Colonic mucosa (tissue), 4 donors: ENCODE measurements around the gene PARD6G. TPM values are rescaled to one million over a fixed set of nuclear protein-coding genes. Genes with fewer than 3 reads are reported as not detected.

Source experiments
- DNase-seq: peaks from one replicate; pipeline ENCODE4 v3.0.0-alpha.2; 2020
- H3K27ac ChIP-seq: fragments of 200-600 bp; one replicate; pipeline ENCODE4 v1.8.0; 2021
- H3K27me3 ChIP-seq: fragments of 200-600 bp; one replicate; pipeline ENCODE4 v1.8.0; 2021
- H3K36me3 ChIP-seq: fragments of 200-600 bp; one replicate; pipeline ENCODE4 v1.8.0; 2021
- H3K4me1 ChIP-seq: fragments of 200-600 bp; one replicate; pipeline ENCODE4 v1.8.0; 2021; ENCODE audit warnings: mild to moderate bottlenecking
- H3K4me3 ChIP-seq: fragments of 200-600 bp; one replicate; pipeline ENCODE4 v1.8.0; 2021
- H3K9ac ChIP-seq, 2 donors: one replicate each; pipeline ENCODE4 v1.7.0; 2013; ENCODE audit warnings: control low read depth in 2 of 2, low read depth in 2 of 2, low read length in 2 of 2
- H3K9me3 ChIP-seq: fragments of 200-600 bp; one replicate; pipeline ENCODE4 v1.8.0; 2021
- intact Hi-C: fragments of 100-400 bp; cut with DNase I; formaldehyde crosslinking; loops from one replicate; pipeline ENCODE4 v1.14.1; 2022
- total RNA-seq, 2 donors: library from RNA; stranded (reverse); fragmentation: NEBNext Ultra II Directional in 1 of 2; extraction: Animal tissue kit (Norgen Biotek cat#: 25700) in 1 of 2; gene quantifications; one replicate each; pipeline ENCODE4 v1.2.1, GENCODE V29; 2021
- TF ChIP-seq, protein P1 (sequence below): fragments of 200-600 bp; IDR thresholded peaks from one replicate; pipeline ENCODE4 v1.8.0; 2022; ENCODE audit warnings: antibody characterized with exemption, mild to moderate bottlenecking
- donor health status: healthy.
- donor health status: DM: no; HTN: no; CAD: no.
- donor health status: DM: no; HTN: no; CAD: no.

The PARD6G gene
- total RNA-seq, 2 donors from 2014 or later = 1.0 to 1.2 TPM

- H3K27ac ChIP-seq = no peak overlapping the region
- H3K9ac ChIP-seq = no peak overlapping the region
- intact Hi-C loops = no loop called here
- H3K4me1 ChIP-seq = no peaks in the 10 kb centered on the region
- no peak for DNase-seq
- no peaks in the 10 kb centered on the region for H3K27me3 ChIP-seq
- H3K9me3 ChIP-seq = no peaks in the 10 kb centered on the region
- TF ChIP-seq, protein P1, sequence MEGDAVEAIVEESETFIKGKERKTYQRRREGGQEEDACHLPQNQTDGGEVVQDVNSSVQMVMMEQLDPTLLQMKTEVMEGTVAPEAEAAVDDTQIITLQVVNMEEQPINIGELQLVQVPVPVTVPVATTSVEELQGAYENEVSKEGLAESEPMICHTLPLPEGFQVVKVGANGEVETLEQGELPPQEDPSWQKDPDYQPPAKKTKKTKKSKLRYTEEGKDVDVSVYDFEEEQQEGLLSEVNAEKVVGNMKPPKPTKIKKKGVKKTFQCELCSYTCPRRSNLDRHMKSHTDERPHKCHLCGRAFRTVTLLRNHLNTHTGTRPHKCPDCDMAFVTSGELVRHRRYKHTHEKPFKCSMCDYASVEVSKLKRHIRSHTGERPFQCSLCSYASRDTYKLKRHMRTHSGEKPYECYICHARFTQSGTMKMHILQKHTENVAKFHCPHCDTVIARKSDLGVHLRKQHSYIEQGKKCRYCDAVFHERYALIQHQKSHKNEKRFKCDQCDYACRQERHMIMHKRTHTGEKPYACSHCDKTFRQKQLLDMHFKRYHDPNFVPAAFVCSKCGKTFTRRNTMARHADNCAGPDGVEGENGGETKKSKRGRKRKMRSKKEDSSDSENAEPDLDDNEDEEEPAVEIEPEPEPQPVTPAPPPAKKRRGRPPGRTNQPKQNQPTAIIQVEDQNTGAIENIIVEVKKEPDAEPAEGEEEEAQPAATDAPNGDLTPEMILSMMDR = no peak
- H3K36me3 ChIP-seq = no peaks in the 10 kb centered on the region
- no peak overlapping the region for H3K4me3 ChIP-seq
These were observed 47.0 kb downstream of the PARD6G start for GRCh38 chr18:80200171-80200931.

DNA sequence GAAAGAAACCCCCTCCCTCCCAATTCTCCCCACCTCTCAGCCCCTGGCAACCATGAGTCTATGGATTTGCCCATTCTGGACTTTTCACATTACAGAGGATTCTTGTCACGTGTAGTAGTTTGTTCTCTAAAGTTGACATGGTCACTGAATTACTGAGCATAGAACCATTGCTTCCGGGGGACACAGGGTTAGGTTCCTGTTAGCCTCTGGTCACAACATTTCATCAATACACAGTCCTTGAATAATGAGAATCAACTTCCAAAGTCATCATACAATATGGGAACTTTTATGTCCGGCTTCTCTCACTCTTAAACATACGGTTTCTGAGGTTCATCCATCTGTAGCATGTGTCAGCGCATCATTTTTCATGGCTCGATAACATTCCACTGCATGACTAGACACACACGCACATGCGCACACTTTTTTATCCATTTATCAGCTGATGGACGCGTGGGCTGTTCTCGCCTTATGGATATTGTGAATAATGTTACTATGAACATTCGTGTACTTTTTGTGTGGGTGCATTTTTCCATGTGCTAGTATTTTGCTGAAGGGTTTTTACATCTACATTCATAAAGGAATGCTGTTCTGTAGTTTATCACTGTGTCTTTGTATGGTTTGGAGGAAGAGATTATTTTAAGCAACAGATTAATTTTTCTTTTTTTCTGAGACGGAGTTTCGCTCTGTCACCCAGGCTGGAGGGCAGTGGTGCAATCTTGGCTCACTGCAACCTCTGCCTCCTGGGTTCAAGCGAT, 48.1 kb downstream of the PARD6G start:
- Histone ChIP-seq H3K4me3 (no peak overlapping the region), H3K4me1 (no peaks in the 10 kb centered on the region), H3K27ac (no peak overlapping the region), H3K9ac (no peak overlapping the region), H3K27me3 (no peaks in the 10 kb centered on the region), H3K9me3 (no peaks in the 10 kb centered on the region), H3K36me3 (no peaks in the 10 kb centered on the region)
- TF ChIP-seq, protein P1 = no peak
- DNase-seq = no peak
- intact Hi-C loops = no loop called here

GRCh38 chr18:80198391-80198790, 48.9 kb downstream of the PARD6G start:
- Histone ChIP-seq H3K9me3 (no peaks in the 10 kb centered on the region), H3K27me3 (no peaks in the 10 kb centered on the region), H3K4me3 (no peak overlapping the region), H3K4me1 (no peaks in the 10 kb centered on the region), H3K36me3 (no peaks in the 10 kb centered on the region), H3K27ac (no peak overlapping the region), H3K9ac (no peak overlapping the region)
- intact Hi-C loops = no loop called here
- no peak for DNase-seq
- TF ChIP-seq, protein P1 = no peak

GRCh38 chr18:80197528-80197927, 49.8 kb downstream of the PARD6G start:
- Histone ChIP-seq H3K4me1 (no peaks in the 10 kb centered on the region), H3K4me3 (no peak overlapping the region), H3K9ac (no peak overlapping the region), H3K9me3 (no peaks in the 10 kb centered on the region), H3K27ac (no peak overlapping the region), H3K27me3 (no peaks in the 10 kb centered on the region), H3K36me3 (no peaks in the 10 kb centered on the region)
- TF ChIP-seq, protein P1 = no peak
- DNase-seq = no peak
- intact Hi-C loops = no loop called here

GRCh38 chr18:80196528-80197320, 50.6 kb downstream of the PARD6G start:
- TF ChIP-seq, protein P1 = no peak
- no peaks in the 10 kb centered on the region for H3K9me3 ChIP-seq
- no peak overlapping the region for H3K27ac ChIP-seq
- intact Hi-C loops = no loop called here
- H3K27me3 ChIP-seq = no peaks in the 10 kb centered on the region
- H3K9ac ChIP-seq = no peak overlapping the region
- H3K4me3 ChIP-seq = no peak overlapping the region
- no peaks in the 10 kb centered on the region for H3K36me3 ChIP-seq
- no peaks in the 10 kb centered on the region for H3K4me1 ChIP-seq
- DNase-seq = no peak
